K562 (cell line): ENCODE results near the gene SP6. TPM values are rescaled to one million over a fixed set of nuclear protein-coding genes. Genes with fewer than 3 reads are reported as not detected.
A peak's percentile ranks its signal among the peaks of the same experiment; 100 is the strongest.

Experiments used
- CHAMP1 ChIP-seq: fragments of 450-650 bp; IDR thresholded peaks from 2 replicates; pipeline ENCODE4 v1.6.1; 2016; ENCODE audit warnings: mild to moderate bottlenecking
- CTBP1 ChIP-seq: fragments of 450-650 bp; IDR thresholded peaks from 2 replicates; pipeline ENCODE4 v1.6.1; 2016; ENCODE audit warnings: borderline replicate concordance
- CTCFL ChIP-seq: IDR thresholded peaks from 2 replicates; pipeline ENCODE4 v1.6.1; 2011; ENCODE audit warnings: borderline replicate concordance, low read depth, mild to moderate bottlenecking, moderate library complexity, low read length; ENCODE audit not compliant: insufficient read depth, poor library complexity, severe bottlenecking
- HMG20A ChIP-seq: fragments of 450-650 bp; formaldehyde crosslinking; conservative IDR thresholded peaks from 2 replicates; pipeline ENCODE4 v1.4.0; 2020; ENCODE audit warnings: mild to moderate bottlenecking, mixed read lengths
- JUN ChIP-seq, 2 experiments: sonication (generic) in 1 of 2; formaldehyde crosslinking in 1 of 2; IDR thresholded peaks; 2 replicates each; pipeline versions ENCODE4 v1.6.1 to v1.8.0; 2012 to 2022; ENCODE audit warnings: borderline replicate concordance in 2 of 2, mild to moderate bottlenecking in 2 of 2, improper control_type of control experiment in 1 of 2, low read depth in 1 of 2, low read length in 1 of 2, missing genetic modification reagents in 1 of 2
- ZC3H8 ChIP-seq: fragments of 450-650 bp; IDR thresholded peaks from 2 replicates; pipeline ENCODE4 v1.6.1; 2017
- polyA plus RNA-seq, 8 experiments: library from polyadenylated mRNA; depleted of rRNA in 4 of 8; stranded (reverse) in 5 of 8; unstranded in 3 of 8; fragments of >200 nt; fragmentation: Nextera tagmentation in 2 of 8; fragmentation: Illumina TruSeq in 1 of 8; extraction: Ambion mirVana in 2 of 8; extraction: Trizol in 1 of 8; gene quantifications; 2 replicates each; pipeline versions ENCODE4 v1.2.1 to v1.2.3, GENCODE V29; 2011 to 2014; ENCODE audit warnings: inconsistent platforms in 1 of 8, missing spikeins in 1 of 8
- total RNA-seq, 7 experiments: library from RNA; depleted of rRNA in 6 of 7; stranded (reverse); fragments of >200 nt in 6 of 7; fragmentation: Illumina TruSeq in 2 of 7; extraction: Trizol in 2 of 7; gene quantifications; 2 replicates each; pipeline versions ENCODE4 v1.2.1 to v1.2.3, GENCODE V29; 2011 to 2021; ENCODE audit warnings: low replicate concordance in 1 of 7
- TF ChIP-seq, protein P1 (sequence below): fragments of 450-650 bp; IDR thresholded peaks from 2 replicates; pipeline ENCODE4 v1.6.1; 2016
- TF ChIP-seq, protein P2 (sequence below): sonication (generic); formaldehyde crosslinking; IDR thresholded peaks from 2 replicates; pipeline ENCODE4 v1.9.0; 2022; ENCODE audit warnings: mild to moderate bottlenecking, missing genetic modification reagents
- TF ChIP-seq, protein P3 (sequence below), 2 experiments: fragments of 450-650 bp; formaldehyde crosslinking in 1 of 2; IDR thresholded peaks; 2 replicates each; pipeline versions ENCODE4 v1.4.0 to v1.6.1; 2014 to 2020; ENCODE audit warnings: mild to moderate bottlenecking in 2 of 2, borderline replicate concordance in 1 of 2, low read depth in 1 of 2

The SP6 gene
- total and polyA plus RNA-seq, 9 of the 15 experiments (the other 6 are each of a cell fraction or from before 2014, with no cell fraction given), result 0.11 to 7.9 (median 2.2) TPM

GRCh38 chr17:47802341-47803022 lies 48.5 kb downstream of the SP6 start (continued):
- no peak for TF ChIP-seq CHAMP1
- no peak for TF ChIP-seq JUN (IDR thresholded peaks at IDR 0.05; ENCODE audit: borderline replicate concordance, low read depth, low read length)
- TF ChIP-seq JUN (CRISPR knock-in tag; IDR thresholded peaks at IDR 0.05; ENCODE audit: borderline replicate concordance), result 0 out of 2 replicates have a peak, but pooled peaks have one; percentile 26
- TF ChIP-seq, protein P1, sequence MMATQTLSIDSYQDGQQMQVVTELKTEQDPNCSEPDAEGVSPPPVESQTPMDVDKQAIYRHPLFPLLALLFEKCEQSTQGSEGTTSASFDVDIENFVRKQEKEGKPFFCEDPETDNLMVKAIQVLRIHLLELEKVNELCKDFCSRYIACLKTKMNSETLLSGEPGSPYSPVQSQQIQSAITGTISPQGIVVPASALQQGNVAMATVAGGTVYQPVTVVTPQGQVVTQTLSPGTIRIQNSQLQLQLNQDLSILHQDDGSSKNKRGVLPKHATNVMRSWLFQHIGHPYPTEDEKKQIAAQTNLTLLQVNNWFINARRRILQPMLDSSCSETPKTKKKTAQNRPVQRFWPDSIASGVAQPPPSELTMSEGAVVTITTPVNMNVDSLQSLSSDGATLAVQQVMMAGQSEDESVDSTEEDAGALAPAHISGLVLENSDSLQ, result peak; percentile 61
- TF ChIP-seq, protein P2, sequence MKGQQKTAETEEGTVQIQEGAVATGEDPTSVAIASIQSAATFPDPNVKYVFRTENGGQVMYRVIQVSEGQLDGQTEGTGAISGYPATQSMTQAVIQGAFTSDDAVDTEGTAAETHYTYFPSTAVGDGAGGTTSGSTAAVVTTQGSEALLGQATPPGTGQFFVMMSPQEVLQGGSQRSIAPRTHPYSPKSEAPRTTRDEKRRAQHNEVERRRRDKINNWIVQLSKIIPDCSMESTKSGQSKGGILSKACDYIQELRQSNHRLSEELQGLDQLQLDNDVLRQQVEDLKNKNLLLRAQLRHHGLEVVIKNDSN (CRISPR knock-in tag), result peak; percentile 43; the same call in 1 of the 2 replicates
- TF ChIP-seq ZC3H8, result no peak
- TF ChIP-seq CTBP1, result 0 out of 2 replicates have a peak, but pooled peaks have one; percentile 52
- TF ChIP-seq HMG20A (CRISPR knock-in tag), result no peak
- TF ChIP-seq CTCFL, result no peak
- TF ChIP-seq, protein P3, sequence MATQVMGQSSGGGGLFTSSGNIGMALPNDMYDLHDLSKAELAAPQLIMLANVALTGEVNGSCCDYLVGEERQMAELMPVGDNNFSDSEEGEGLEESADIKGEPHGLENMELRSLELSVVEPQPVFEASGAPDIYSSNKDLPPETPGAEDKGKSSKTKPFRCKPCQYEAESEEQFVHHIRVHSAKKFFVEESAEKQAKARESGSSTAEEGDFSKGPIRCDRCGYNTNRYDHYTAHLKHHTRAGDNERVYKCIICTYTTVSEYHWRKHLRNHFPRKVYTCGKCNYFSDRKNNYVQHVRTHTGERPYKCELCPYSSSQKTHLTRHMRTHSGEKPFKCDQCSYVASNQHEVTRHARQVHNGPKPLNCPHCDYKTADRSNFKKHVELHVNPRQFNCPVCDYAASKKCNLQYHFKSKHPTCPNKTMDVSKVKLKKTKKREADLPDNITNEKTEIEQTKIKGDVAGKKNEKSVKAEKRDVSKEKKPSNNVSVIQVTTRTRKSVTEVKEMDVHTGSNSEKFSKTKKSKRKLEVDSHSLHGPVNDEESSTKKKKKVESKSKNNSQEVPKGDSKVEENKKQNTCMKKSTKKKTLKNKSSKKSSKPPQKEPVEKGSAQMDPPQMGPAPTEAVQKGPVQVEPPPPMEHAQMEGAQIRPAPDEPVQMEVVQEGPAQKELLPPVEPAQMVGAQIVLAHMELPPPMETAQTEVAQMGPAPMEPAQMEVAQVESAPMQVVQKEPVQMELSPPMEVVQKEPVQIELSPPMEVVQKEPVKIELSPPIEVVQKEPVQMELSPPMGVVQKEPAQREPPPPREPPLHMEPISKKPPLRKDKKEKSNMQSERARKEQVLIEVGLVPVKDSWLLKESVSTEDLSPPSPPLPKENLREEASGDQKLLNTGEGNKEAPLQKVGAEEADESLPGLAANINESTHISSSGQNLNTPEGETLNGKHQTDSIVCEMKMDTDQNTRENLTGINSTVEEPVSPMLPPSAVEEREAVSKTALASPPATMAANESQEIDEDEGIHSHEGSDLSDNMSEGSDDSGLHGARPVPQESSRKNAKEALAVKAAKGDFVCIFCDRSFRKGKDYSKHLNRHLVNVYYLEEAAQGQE (IDR thresholded peaks at IDR 0.05; ENCODE audit: borderline replicate concordance), result peak; percentile 47; the same call in 1 of the 2 replicates
- TF ChIP-seq, protein P3 (CRISPR knock-in tag; IDR thresholded peaks at IDR 0.05; ENCODE audit: low read depth), result no peak
